GM10248 (cell line): ENCODE measurements around the gene GLYATL1.

Source experiments
- CTCF ChIA-PET: fragments of 300-600 bp; sonication (Branson Sonifier 250); formaldehyde crosslinking; extraction: SDS; loops from one replicate; lab custom pipeline; 2021; ENCODE audit warnings: antibody characterized with exemption; lab: Yijun Ruan, JAX
- POLR2A ChIA-PET: fragments of 350-650 bp; sonication (Branson Sonifier 250); formaldehyde crosslinking; extraction: SDS; loops from one replicate; lab custom pipeline; 2020; ENCODE audit warnings: antibody characterized with exemption; lab: Yijun Ruan, JAX
- DNase-seq: peaks from one replicate; pipeline ENCODE4 v3.0.0; 2012; ENCODE audit errors: extremely low spot score
- TF ChIP-seq, protein P1 (sequence below): IDR thresholded peaks from 2 replicates; pipeline ENCODE4 v1.5.1; 2012; ENCODE audit warnings: mild to moderate bottlenecking, low read depth; ENCODE audit errors: extremely low read depth, missing control alignments, control extremely low read depth

Gene GLYATL1

DNA sequence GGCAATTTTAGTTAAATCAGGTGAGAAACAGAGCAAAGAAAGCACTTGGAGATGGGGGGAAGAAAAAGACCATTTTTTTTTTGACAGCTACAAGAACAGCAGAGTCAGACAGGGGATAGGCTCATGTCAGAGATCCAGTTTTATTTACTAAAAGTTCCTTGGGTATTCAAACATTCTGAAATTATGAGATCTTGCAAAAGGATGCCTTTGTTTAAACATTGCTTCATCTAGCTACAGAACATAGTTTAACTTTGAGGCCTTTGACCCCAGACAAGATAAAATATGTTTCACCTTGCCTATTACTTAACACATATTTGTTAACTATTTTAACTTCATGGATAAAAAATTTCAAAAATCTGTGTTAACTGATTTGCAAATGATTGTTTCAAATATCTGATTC lies 6.4 kb downstream of the GLYATL1 start:
- ChIA-PET CTCF (no interaction called here), POLR2A (no interaction called here)
- no peak for DNase-seq
- TF ChIP-seq, protein P1, sequence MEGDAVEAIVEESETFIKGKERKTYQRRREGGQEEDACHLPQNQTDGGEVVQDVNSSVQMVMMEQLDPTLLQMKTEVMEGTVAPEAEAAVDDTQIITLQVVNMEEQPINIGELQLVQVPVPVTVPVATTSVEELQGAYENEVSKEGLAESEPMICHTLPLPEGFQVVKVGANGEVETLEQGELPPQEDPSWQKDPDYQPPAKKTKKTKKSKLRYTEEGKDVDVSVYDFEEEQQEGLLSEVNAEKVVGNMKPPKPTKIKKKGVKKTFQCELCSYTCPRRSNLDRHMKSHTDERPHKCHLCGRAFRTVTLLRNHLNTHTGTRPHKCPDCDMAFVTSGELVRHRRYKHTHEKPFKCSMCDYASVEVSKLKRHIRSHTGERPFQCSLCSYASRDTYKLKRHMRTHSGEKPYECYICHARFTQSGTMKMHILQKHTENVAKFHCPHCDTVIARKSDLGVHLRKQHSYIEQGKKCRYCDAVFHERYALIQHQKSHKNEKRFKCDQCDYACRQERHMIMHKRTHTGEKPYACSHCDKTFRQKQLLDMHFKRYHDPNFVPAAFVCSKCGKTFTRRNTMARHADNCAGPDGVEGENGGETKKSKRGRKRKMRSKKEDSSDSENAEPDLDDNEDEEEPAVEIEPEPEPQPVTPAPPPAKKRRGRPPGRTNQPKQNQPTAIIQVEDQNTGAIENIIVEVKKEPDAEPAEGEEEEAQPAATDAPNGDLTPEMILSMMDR = no peak

DNA sequence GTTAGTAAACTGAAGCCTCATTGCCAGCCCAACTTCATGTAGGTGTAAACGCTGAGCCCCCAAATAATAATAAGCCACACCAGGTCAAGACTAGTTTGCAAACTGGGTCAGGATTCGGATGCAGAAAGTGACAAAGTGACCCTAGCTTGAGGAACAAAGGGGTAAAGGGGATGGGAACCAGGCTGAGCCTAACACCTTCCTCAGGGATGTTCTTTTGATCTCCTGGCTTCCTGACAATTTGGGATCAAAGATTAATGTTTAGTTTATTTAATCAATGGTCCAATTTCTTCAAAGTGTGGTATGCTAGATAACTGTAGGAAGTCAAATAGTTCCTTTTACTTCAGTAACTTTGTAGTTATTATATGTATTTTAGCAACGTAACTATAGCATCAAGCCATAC lies 9.9 kb downstream of the GLYATL1 start:
- TF ChIP-seq, protein P1 = no peak
- no peak for DNase-seq
- ChIA-PET CTCF (no interaction called here), POLR2A (no interaction called here)

DNA sequence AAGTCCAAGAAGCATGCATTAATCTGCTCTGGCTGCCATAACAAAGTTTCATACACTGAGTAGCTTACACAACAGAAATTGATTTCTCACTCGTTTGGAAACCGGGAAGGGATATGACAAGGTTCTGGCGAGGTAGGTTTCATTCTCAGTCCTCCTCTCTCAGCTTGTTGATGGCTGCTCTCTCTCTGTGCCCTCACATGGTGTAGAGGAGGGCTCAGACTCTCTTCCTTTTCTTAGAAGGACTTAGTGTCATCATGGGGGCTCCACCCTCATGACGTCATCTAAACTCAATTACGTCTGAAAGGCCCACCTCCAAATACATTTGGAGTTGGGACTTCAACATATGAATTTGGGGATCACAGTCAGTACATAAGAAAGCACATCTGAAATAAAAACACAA lies 18.6 kb downstream of the GLYATL1 start:
- TF ChIP-seq, protein P1 = no peak
- CTCF ChIA-PET = interaction anchor here (0.9 to 3.0 kb wide), 8 partner anchors 30 to 200 kb away, joined by 3 to 23 read pairs (median 4); no protein-coding TSS in a partner anchor
- POLR2A ChIA-PET = no interaction called here
- peak; percentile 31 for DNase-seq

DNA sequence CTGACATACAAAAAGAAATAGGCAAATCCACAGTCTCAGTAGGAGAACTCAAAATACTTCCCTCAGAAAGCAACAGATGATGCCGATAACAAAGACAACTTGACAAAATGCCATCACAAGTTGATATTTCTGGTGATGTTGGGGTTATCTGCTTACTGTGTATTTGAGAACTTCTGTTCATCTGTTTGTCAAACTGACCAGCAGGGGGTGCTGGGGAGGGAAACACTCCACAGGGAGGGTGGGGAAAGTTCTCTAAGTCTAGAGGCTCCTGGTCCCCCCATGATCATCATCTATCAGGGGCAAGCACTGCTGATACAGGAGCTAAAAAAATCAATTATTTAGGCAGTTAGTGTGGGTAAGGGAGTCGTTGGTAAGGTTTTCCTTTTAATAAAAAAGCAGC lies 19.2 kb downstream of the GLYATL1 start:
- TF ChIP-seq, protein P1 = peak; percentile 42
- POLR2A ChIA-PET = no interaction called here
- DNase-seq = peak; percentile 50
- CTCF ChIA-PET = interaction anchor here (0.7 to 3.0 kb wide), 10 partner anchors 30 to 282 kb away, joined by 3 to 23 read pairs (median 4); partner anchors contain the start of gene DTX4

DNA sequence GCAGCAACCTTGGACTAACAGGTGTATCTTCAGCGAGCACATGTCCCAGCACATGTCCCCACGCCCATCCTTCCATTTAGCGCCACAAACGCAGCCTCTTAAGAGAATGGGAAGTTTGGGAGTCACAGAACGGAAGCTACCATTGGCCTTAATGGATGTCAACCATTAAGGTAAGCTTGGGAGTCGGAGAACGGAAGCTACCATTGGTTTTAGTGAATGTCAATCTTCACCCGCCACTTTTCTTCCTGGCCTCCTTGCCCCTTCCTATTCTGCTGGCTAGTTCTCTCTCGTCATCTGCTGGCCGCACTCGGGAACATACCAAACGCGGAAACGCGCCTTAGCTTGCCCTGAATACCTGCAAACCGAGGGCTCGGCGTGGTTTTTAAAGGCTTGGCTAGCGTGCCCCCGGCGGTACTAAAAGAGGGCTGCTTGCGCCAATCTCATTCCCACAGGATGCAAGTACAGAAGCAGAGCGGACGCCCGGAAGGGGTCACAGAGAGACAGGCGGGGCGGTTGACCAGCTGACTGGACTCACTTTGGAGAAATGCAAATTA lies 24.3 kb downstream of the GLYATL1 start:
- ChIA-PET POLR2A (no interaction called here), CTCF (interaction anchor here (2.9 kb wide), 1 partner anchor 195 kb away, joined by 7 read pairs; no protein-coding TSS in a partner anchor)
- TF ChIP-seq, protein P1 = no peak
- DNase-seq = no peak

DNA sequence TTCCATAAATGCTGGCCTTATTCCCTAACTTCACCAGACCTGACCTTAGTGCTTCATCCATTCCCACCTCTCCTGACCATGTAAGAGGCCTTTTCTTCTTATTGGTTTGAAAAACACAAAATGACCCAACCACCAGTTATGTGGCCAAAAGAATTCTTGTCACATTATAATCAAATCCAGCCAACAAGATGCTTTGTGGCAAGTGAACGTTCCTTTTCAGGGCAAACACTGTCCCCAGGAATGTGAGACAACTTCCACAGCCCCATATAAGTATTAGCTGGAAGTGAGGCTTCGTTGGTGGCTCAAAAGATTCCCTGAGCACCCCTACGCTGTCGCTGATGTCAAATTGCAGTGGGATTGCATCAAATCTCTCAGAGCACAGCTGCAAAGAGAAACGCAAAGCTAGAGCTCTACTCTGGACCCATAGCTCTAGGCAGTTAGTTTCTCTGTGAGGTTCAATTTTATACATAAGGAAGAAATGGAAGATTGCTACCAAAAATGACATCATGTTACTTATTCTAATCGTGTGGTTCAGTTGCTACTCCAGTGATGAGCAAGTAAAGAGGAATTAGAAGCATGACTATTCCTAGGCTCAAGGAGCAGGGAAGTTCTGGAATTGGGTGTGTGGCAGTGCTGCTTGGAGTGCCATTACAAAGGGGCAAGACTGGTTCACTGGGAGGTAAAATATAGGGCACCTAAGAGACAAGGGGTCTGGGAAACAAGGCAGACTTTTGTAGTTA lies 26.1 kb downstream of the GLYATL1 start:
- TF ChIP-seq, protein P1 = no peak
- ChIA-PET POLR2A (no interaction called here), CTCF (no interaction called here)
- no peak for DNase-seq
